Gastroesophageal sphincter (tissue), 3 donors: Measurements from ENCODE around the gene NR4A3.

Experiments
- CTCF ChIP-seq, 4 experiments: fragments of 200-600 bp in 2 of 4; fragments of 450-650 bp in 2 of 4; sonication (generic) in 1 of 4; IDR thresholded peaks; one replicate each; pipeline ENCODE4 v1.5.1; 2017 to 2019; ENCODE audit warnings: antibody characterized with exemption in 4 of 4, mild to moderate bottlenecking in 2 of 4, moderate library complexity in 2 of 4
- POLR2A ChIP-seq, 2 donors: fragments of 450-650 bp; IDR thresholded peaks; one replicate each; pipeline ENCODE4 v1.6.1; 2017; ENCODE audit warnings: antibody characterized with exemption in 2 of 2, mild to moderate bottlenecking in 2 of 2, moderate library complexity in 1 of 2

GRCh38 chr9:99889120-99889519 lies 67.4 kb downstream of the NR4A3 start:
- TF ChIP-seq CTCF (IDR thresholded peaks at IDR 0.05) (no peak), POLR2A (IDR thresholded peaks at IDR 0.05) (no peak)
